ENCODE results near the gene RCSD1.
"Not testable (repeated sequence)": the region's sequence is repeated elsewhere in the genome, so short reads cannot be mapped to it uniquely, and the experiment has no call there.

RCSD1 gene

GRCh38 chr1:167713330-167714081 is 83.5 kb downstream of the RCSD1 start:
- H3K9me3 ChIP-seq (ENCODE audit: control insufficient read depth, low read length): no peaks in the 10 kb centered on the region
- H3K36me3 ChIP-seq (ENCODE audit: control insufficient read depth, insufficient read depth, low read length, severe bottlenecking): no peaks in the 10 kb centered on the region
- H3K4me1 ChIP-seq (ENCODE audit: control insufficient read depth, insufficient read depth, low read length): peaks cover 27% of the 10 kb centered on the region
- peak; percentile 45 for DNase-seq (ENCODE audit: low read depth)
- peak overlapping the region; percentile 90 for H3K4me3 ChIP-seq (ENCODE audit: low read length)
- H3K27me3 ChIP-seq (replicated peaks; ENCODE audit: control insufficient read depth, insufficient read depth, low read length): no peaks in the 10 kb centered on the region
- H3K9ac ChIP-seq (ENCODE audit: low read length): peak overlapping the region; percentile 92

GRCh38 chr1:167714098-167714438 is 84.0 kb downstream of the RCSD1 start:
- peak overlapping the region; percentile 90 for H3K4me3 ChIP-seq (ENCODE audit: low read length)
- peaks cover 30% of the 10 kb centered on the region for H3K4me1 ChIP-seq (ENCODE audit: control insufficient read depth, insufficient read depth, low read length)
- peak; percentile 96 for DNase-seq (ENCODE audit: low read depth)
- H3K36me3 ChIP-seq (ENCODE audit: control insufficient read depth, insufficient read depth, low read length, severe bottlenecking): no peaks in the 10 kb centered on the region
- H3K27me3 ChIP-seq (replicated peaks; ENCODE audit: control insufficient read depth, insufficient read depth, low read length): no peaks in the 10 kb centered on the region
- no peaks in the 10 kb centered on the region for H3K9me3 ChIP-seq (ENCODE audit: control insufficient read depth, low read length)
- peak overlapping the region; percentile 92 for H3K9ac ChIP-seq (ENCODE audit: low read length)

- Histone ChIP-seq H3K27me3 (replicated peaks; ENCODE audit: control insufficient read depth, insufficient read depth, low read length) (no peaks in the 10 kb centered on the region), H3K36me3 (ENCODE audit: control insufficient read depth, insufficient read depth, low read length, severe bottlenecking) (no peaks in the 10 kb centered on the region), H3K4me1 (ENCODE audit: control insufficient read depth, insufficient read depth, low read length) (peaks cover 30% of the 10 kb centered on the region), H3K9me3 (ENCODE audit: control insufficient read depth, low read length) (no peaks in the 10 kb centered on the region), H3K4me3 (ENCODE audit: low read length) (peak overlapping the region; percentile 90), H3K9ac (ENCODE audit: low read length) (peak overlapping the region; percentile 92)
- DNase-seq (ENCODE audit: low read depth): peak; percentile 87
Measured at GRCh38 chr1:167714439-167715156, 84.6 kb downstream of the RCSD1 start.

GRCh38 chr1:167715157-167715999 is 85.3 kb downstream of the RCSD1 start:
- Histone ChIP-seq H3K27me3 (replicated peaks; ENCODE audit: control insufficient read depth, insufficient read depth, low read length) (no peaks in the 10 kb centered on the region), H3K9ac (ENCODE audit: low read length) (peak overlapping the region; percentile 92), H3K4me1 (ENCODE audit: control insufficient read depth, insufficient read depth, low read length) (peaks cover 30% of the 10 kb centered on the region), H3K9me3 (ENCODE audit: control insufficient read depth, low read length) (no peaks in the 10 kb centered on the region), H3K4me3 (ENCODE audit: low read length) (peak overlapping the region; percentile 90), H3K36me3 (ENCODE audit: control insufficient read depth, insufficient read depth, low read length, severe bottlenecking) (no peaks in the 10 kb centered on the region)
- DNase-seq (ENCODE audit: low read depth): peak; percentile 92

GRCh38 chr1:167716000-167716271 is 85.9 kb downstream of the RCSD1 start:
- H3K4me1 ChIP-seq (ENCODE audit: control insufficient read depth, insufficient read depth, low read length): peaks cover 30% of the 10 kb centered on the region
- no peaks in the 10 kb centered on the region for H3K9me3 ChIP-seq (ENCODE audit: control insufficient read depth, low read length)
- H3K4me3 ChIP-seq (ENCODE audit: low read length): peak overlapping the region; percentile 90
- H3K27me3 ChIP-seq (replicated peaks; ENCODE audit: control insufficient read depth, insufficient read depth, low read length): no peaks in the 10 kb centered on the region
- no peak for DNase-seq (ENCODE audit: low read depth)
- no peaks in the 10 kb centered on the region for H3K36me3 ChIP-seq (ENCODE audit: control insufficient read depth, insufficient read depth, low read length, severe bottlenecking)
- peak overlapping the region; percentile 81 for H3K9ac ChIP-seq (ENCODE audit: low read length)

- Histone ChIP-seq H3K9me3 (ENCODE audit: control insufficient read depth, low read length) (no peaks in the 10 kb centered on the region), H3K4me1 (ENCODE audit: control insufficient read depth, insufficient read depth, low read length) (peaks cover 22% of the 10 kb centered on the region), H3K9ac (ENCODE audit: low read length) (no peak overlapping the region), H3K4me3 (ENCODE audit: low read length) (no peak overlapping the region), H3K27me3 (replicated peaks; ENCODE audit: control insufficient read depth, insufficient read depth, low read length) (no peaks in the 10 kb centered on the region), H3K36me3 (ENCODE audit: control insufficient read depth, insufficient read depth, low read length, severe bottlenecking) (no peaks in the 10 kb centered on the region)
- peak; percentile 52 for DNase-seq (ENCODE audit: low read depth)
Measured at GRCh38 chr1:167717351-167717750, 87.3 kb downstream of the RCSD1 start.

GRCh38 chr1:167718914-167719691 is 89.1 kb downstream of the RCSD1 start:
- Histone ChIP-seq H3K4me3 (ENCODE audit: low read length) (no peak overlapping the region), H3K27me3 (replicated peaks; ENCODE audit: control insufficient read depth, insufficient read depth, low read length) (no peaks in the 10 kb centered on the region), H3K4me1 (ENCODE audit: control insufficient read depth, insufficient read depth, low read length) (peaks cover 21% of the 10 kb centered on the region), H3K9ac (ENCODE audit: low read length) (no peak overlapping the region), H3K9me3 (ENCODE audit: control insufficient read depth, low read length) (no peaks in the 10 kb centered on the region), H3K36me3 (ENCODE audit: control insufficient read depth, insufficient read depth, low read length, severe bottlenecking) (no peaks in the 10 kb centered on the region)
- DNase-seq (ENCODE audit: low read depth): no peak

GRCh38 chr1:167719715-167720421 is 89.8 kb downstream of the RCSD1 start:
- not testable (repeated sequence) for H3K27me3 ChIP-seq (replicated peaks; ENCODE audit: control insufficient read depth, insufficient read depth, low read length); H3K9ac ChIP-seq (ENCODE audit: low read length); H3K4me3 ChIP-seq (ENCODE audit: low read length); H3K9me3 ChIP-seq (ENCODE audit: control insufficient read depth, low read length); DNase-seq (ENCODE audit: low read depth); H3K36me3 ChIP-seq (ENCODE audit: control insufficient read depth, insufficient read depth, low read length, severe bottlenecking)
- peaks cover 24% of the 10 kb centered on the region for H3K4me1 ChIP-seq (ENCODE audit: control insufficient read depth, insufficient read depth, low read length)

- Histone ChIP-seq H3K4me1 (ENCODE audit: control insufficient read depth, insufficient read depth, low read length) (peaks cover 29% of the 10 kb centered on the region), H3K36me3 (ENCODE audit: control insufficient read depth, insufficient read depth, low read length, severe bottlenecking) (no peaks in the 10 kb centered on the region), H3K27me3 (replicated peaks; ENCODE audit: control insufficient read depth, insufficient read depth, low read length) (no peaks in the 10 kb centered on the region), H3K4me3 (ENCODE audit: low read length) (peak overlapping the region; percentile 94), H3K9ac (ENCODE audit: low read length) (peak overlapping the region; percentile 93), H3K9me3 (ENCODE audit: control insufficient read depth, low read length) (no peaks in the 10 kb centered on the region)
- peak; percentile 70 for DNase-seq (ENCODE audit: low read depth)
Measured at GRCh38 chr1:167720965-167721616, 91.1 kb downstream of the RCSD1 start.

- no peaks in the 10 kb centered on the region for H3K9me3 ChIP-seq (ENCODE audit: control insufficient read depth, low read length)
- peak; percentile 98 for DNase-seq (ENCODE audit: low read depth)
- no peaks in the 10 kb centered on the region for H3K27me3 ChIP-seq (replicated peaks; ENCODE audit: control insufficient read depth, insufficient read depth, low read length)
- peak within 1 kb of the TSS; percentile 94 for H3K4me3 ChIP-seq (ENCODE audit: low read length)
- H3K9ac ChIP-seq (ENCODE audit: low read length): peak within 1 kb of the TSS; percentile 93
- H3K36me3 ChIP-seq (ENCODE audit: control insufficient read depth, insufficient read depth, low read length, severe bottlenecking): no peaks in the 10 kb centered on the region
- H3K4me1 ChIP-seq (ENCODE audit: control insufficient read depth, insufficient read depth, low read length): peaks cover 35% of the 10 kb centered on the region
Measured at GRCh38 chr1:167721617-167722151, 91.7 kb downstream of the RCSD1 start, which contains the start of gene MPZL1. Gene MPZL1 (plus strand): TSS chr1:167721982. CDS start chr1:167722152, 170 bp downstream.
